ENCODE data around the gene FCHSD1. TPM values are rescaled to one million over a fixed set of nuclear protein-coding genes. Genes with fewer than 3 reads are reported as not detected.

FCHSD1 gene
- total RNA-seq, 2 donors from 2014 or later = 42.6 to 47.0 TPM

DNA sequence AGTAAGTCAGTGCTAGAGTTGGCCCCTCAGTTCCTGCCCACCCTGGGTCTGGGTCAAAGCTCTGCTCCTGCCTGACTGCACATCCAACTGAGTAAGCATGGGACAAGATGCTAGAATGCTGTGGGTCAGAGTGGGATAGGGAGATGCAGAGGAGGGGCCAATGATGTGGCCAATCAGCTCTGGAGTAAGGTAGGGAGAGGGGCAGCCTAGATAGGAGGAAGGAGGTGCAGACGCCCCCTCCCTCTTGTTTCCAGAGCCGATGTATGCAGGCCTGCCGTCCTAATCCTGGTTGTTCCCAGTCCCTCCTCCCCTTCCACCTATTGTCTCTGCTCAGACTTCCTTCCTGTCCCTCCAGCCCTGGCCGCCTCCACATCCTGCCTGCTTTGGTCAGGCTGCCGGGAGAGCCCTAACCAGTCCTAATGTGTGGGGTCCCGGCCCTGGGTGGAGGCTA is 29.6 kb upstream of the FCHSD1 start:
- ATAC-seq (ENCODE audit: insufficient number of reproducible peaks, low FRiP score, low read depth) = no peak
- peak overlapping the region; percentile 39 to 71 for H3K27ac ChIP-seq

DNA sequence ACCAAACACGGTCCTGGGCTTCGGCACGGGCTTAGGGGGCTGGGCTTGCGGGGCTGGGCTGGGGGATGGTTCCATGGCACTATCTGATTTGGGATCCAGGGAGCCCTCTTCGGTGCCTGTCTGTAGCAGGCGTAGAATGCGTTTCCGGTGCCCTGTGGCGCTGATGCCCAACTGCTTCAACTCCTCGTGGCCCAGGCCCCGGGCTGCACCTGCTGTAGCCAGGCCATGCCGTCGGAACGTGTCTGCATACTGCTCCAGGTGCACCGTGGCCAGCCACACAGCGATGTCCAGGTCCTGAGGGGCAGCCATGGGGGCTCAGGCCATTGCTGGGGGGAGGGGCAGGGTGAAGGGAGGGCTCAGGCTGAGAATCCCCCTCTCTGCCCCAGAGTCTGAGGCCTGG is 29.0 kb upstream of the FCHSD1 start:
- DNase-seq (ENCODE audit: low spot score) (no peak), ATAC-seq (ENCODE audit: insufficient number of reproducible peaks, low FRiP score, low read depth) (no peak)
- Histone ChIP-seq H3K27me3 (replicated peaks; ENCODE audit: insufficient read depth) (no peaks in the 10 kb centered on the region), H3K9me3 (no peaks in the 10 kb centered on the region), H3K4me1 (ENCODE audit: control insufficient read depth in 1 of 2, low read depth in 2 of 2) (peaks cover 4 to 31% of the 10 kb centered on the region in 2 donors), H3K36me3 (no peaks in the 10 kb centered on the region), H3K4me3 (no peak overlapping the region), H3K27ac (no peak overlapping the region)
- TF ChIP-seq, protein P1, sequence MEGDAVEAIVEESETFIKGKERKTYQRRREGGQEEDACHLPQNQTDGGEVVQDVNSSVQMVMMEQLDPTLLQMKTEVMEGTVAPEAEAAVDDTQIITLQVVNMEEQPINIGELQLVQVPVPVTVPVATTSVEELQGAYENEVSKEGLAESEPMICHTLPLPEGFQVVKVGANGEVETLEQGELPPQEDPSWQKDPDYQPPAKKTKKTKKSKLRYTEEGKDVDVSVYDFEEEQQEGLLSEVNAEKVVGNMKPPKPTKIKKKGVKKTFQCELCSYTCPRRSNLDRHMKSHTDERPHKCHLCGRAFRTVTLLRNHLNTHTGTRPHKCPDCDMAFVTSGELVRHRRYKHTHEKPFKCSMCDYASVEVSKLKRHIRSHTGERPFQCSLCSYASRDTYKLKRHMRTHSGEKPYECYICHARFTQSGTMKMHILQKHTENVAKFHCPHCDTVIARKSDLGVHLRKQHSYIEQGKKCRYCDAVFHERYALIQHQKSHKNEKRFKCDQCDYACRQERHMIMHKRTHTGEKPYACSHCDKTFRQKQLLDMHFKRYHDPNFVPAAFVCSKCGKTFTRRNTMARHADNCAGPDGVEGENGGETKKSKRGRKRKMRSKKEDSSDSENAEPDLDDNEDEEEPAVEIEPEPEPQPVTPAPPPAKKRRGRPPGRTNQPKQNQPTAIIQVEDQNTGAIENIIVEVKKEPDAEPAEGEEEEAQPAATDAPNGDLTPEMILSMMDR (IDR thresholded peaks at IDR 0.05) = no peak

More for the DNA sequence above, 29.6 kb upstream of the FCHSD1 start:
- Histone ChIP-seq H3K36me3 (no peaks in the 10 kb centered on the region), H3K4me3 (peak overlapping the region; percentile 68), H3K9me3 (no peaks in the 10 kb centered on the region), H3K27me3 (replicated peaks; ENCODE audit: insufficient read depth) (no peaks in the 10 kb centered on the region), H3K4me1 (ENCODE audit: control insufficient read depth in 1 of 2, low read depth in 2 of 2) (peaks cover 4 to 31% of the 10 kb centered on the region in 2 donors)
- TF ChIP-seq, protein P1 (IDR thresholded peaks at IDR 0.05) = no peak
- no peak for DNase-seq (ENCODE audit: low spot score)

DNA sequence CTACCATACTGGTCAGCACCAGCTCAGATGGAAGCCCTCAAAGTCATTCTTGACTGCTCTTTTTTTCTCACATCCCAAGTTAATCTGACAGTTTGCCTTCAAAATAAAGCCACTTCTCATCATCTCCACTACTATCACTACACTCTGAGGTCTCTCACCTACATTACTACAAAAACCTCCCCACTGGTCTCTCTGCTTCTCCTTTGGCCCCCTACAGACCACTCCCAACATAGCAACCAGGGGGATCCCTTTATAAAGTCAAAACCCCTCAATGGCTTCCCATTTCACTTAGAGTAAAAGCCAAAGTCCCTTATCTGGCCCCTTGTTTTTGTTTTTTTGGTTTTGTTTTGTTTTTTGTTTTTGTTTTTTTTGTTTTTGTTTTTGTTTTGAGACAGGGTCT is 26.2 kb upstream of the FCHSD1 start:
- no peak for DNase-seq (ENCODE audit: low spot score)
- no peaks in the 10 kb centered on the region for H3K27me3 ChIP-seq (replicated peaks; ENCODE audit: insufficient read depth)
- TF ChIP-seq, protein P1 (IDR thresholded peaks at IDR 0.05) = no peak
- H3K9me3 ChIP-seq = no peaks in the 10 kb centered on the region
- no peaks in the 10 kb centered on the region for H3K36me3 ChIP-seq
- H3K4me3 ChIP-seq = no peak overlapping the region
- H3K4me1 ChIP-seq (ENCODE audit: control insufficient read depth in 1 of 2, low read depth in 2 of 2) = peaks cover 4 to 25% of the 10 kb centered on the region in 2 donors
- ATAC-seq (ENCODE audit: insufficient number of reproducible peaks, low FRiP score, low read depth) = no peak
- H3K27ac ChIP-seq = no peak overlapping the region

- TF ChIP-seq, protein P1 (IDR thresholded peaks at IDR 0.05) = no peak
- Histone ChIP-seq H3K9me3 (no peaks in the 10 kb centered on the region), H3K27ac (no peak overlapping the region), H3K27me3 (replicated peaks; ENCODE audit: insufficient read depth) (no peaks in the 10 kb centered on the region), H3K36me3 (no peaks in the 10 kb centered on the region), H3K4me1 (ENCODE audit: control insufficient read depth in 1 of 2, low read depth in 2 of 2) (peaks cover 0 to 13% of the 10 kb centered on the region in 2 donors), H3K4me3 (no peak overlapping the region)
- ATAC-seq (ENCODE audit: insufficient number of reproducible peaks, low FRiP score, low read depth) (no peak), DNase-seq (ENCODE audit: low spot score) (no peak)
Observed at GRCh38 chr5:141675672-141676071, 24.5 kb upstream of the FCHSD1 start.

- DNase-seq (ENCODE audit: low spot score) = no peak
Observed at GRCh38 chr5:141674747-141675146, 23.5 kb upstream of the FCHSD1 start.

More at GRCh38 chr5:141674747-141675146, 23.5 kb upstream of the FCHSD1 start:
- Histone ChIP-seq H3K27ac (no peak overlapping the region), H3K27me3 (replicated peaks; ENCODE audit: insufficient read depth) (no peaks in the 10 kb centered on the region), H3K9me3 (no peaks in the 10 kb centered on the region), H3K4me3 (no peak overlapping the region), H3K36me3 (no peaks in the 10 kb centered on the region), H3K4me1 (ENCODE audit: control insufficient read depth in 1 of 2, low read depth in 2 of 2) (peaks cover 0 to 3% of the 10 kb centered on the region in 2 donors)
- TF ChIP-seq, protein P1 (IDR thresholded peaks at IDR 0.05) = no peak
- no peak for ATAC-seq (ENCODE audit: insufficient number of reproducible peaks, low FRiP score, low read depth)

Data from thoracic aorta (tissue), 2 donors.